ENCODE measurements around the gene PLAAT3.
"Not testable (repeated sequence)": the region's sequence is repeated elsewhere in the genome, so short reads cannot be mapped to it uniquely, and the experiment has no call there.

PLAAT3 gene

DNA sequence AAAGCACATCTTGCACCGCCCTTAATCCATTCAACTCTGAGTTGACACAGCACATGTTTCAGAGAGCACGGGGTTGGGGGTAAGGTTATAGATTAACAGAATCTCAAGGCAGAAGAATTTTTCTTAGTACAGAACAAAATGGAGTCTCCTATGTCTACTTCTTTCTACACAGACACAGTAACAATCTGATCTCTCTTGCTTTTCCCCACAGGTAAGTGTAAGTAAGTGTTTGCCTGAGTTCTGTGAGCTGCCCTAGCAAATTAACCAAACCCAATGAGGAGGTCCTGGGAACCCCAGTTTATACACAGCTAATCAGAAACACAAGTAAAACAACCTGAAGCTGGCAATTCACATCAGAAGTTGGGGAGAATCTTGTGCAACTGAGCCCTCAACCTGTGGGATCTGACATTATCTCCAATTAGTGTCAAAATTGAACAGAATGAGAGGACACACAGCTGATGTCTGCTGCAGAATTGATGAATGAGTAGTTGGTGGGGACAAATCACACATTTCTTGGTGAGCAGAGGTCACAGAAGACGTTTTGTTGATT, 85.4 kb downstream of the PLAAT3 start:
- H3K4me3 ChIP-seq (ENCODE audit: low read length in 2 of 2); H3K9ac ChIP-seq (ENCODE audit: low read length in 2 of 2); H3K27ac ChIP-seq (ENCODE audit: low read length): not testable (repeated sequence)

DNA sequence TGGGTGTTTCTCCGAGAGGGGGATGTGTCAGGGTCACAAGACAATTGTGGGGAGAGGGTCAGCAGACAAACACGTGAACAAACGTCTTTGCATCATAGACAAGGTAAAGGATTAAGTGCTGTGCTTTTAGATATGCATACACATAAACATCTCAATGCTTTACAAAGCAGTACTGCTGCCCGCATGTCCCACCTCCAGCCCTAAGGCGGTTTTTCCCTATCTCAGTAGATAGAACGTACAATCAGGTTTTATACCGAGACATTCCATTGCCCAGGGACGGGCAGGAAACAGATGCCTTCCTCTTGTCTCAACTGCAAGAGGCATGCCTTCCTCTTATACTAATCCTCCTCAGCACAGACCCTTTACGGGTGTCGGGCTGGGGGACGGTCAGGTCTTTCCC, 86.1 kb downstream of the PLAAT3 start:
- H3K27ac ChIP-seq (ENCODE audit: low read length); H3K4me1 ChIP-seq (ENCODE audit: control insufficient read depth, insufficient read depth, low read length); H3K4me3 ChIP-seq (ENCODE audit: low read length in 2 of 2); H3K9ac ChIP-seq (ENCODE audit: low read length in 2 of 2); H3K27me3 ChIP-seq (ENCODE audit: control insufficient read depth in 1 of 2, insufficient read depth in 2 of 2, low read length in 2 of 2); H3K36me3 ChIP-seq (ENCODE audit: control insufficient read depth in 2 of 2, insufficient read depth in 2 of 2, low read length in 2 of 2); H3K9me3 ChIP-seq (ENCODE audit: control insufficient read depth in 2 of 2, low read length in 2 of 2): not testable (repeated sequence)

More for the DNA sequence above, 85.4 kb downstream of the PLAAT3 start:
- H3K9me3 ChIP-seq (ENCODE audit: control insufficient read depth in 2 of 2, low read length in 2 of 2); H3K36me3 ChIP-seq (ENCODE audit: control insufficient read depth in 2 of 2, insufficient read depth in 2 of 2, low read length in 2 of 2); H3K4me1 ChIP-seq (ENCODE audit: control insufficient read depth, insufficient read depth, low read length); H3K27me3 ChIP-seq (ENCODE audit: control insufficient read depth in 1 of 2, insufficient read depth in 2 of 2, low read length in 2 of 2): not testable (repeated sequence)

GRCh38 chr11:63527667-63528066, 86.6 kb downstream of the PLAAT3 start:
- H3K9me3 ChIP-seq (ENCODE audit: control insufficient read depth in 2 of 2, low read length in 2 of 2): no peaks in the 10 kb centered on the region
- no peaks in the 10 kb centered on the region for H3K27me3 ChIP-seq (ENCODE audit: control insufficient read depth in 1 of 2, insufficient read depth in 2 of 2, low read length in 2 of 2)
- H3K4me3 ChIP-seq (ENCODE audit: low read length in 2 of 2): no peak overlapping the region
- no peak overlapping the region for H3K9ac ChIP-seq (ENCODE audit: low read length in 2 of 2)
- no peak overlapping the region for H3K27ac ChIP-seq (ENCODE audit: low read length)
- no peaks in the 10 kb centered on the region for H3K4me1 ChIP-seq (ENCODE audit: control insufficient read depth, insufficient read depth, low read length)
- no peaks in the 10 kb centered on the region for H3K36me3 ChIP-seq (ENCODE audit: control insufficient read depth in 2 of 2, insufficient read depth in 2 of 2, low read length in 2 of 2)

Data from stomach smooth muscle (tissue), 2 donors.